Measurements from ENCODE around the gene EIF4A2.

Gene EIF4A2

GRCh38 chr3:186754871-186755270 is 28.5 kb upstream of the EIF4A2 start:
- no peak for FAIRE-seq
- TF ChIP-seq CTCF (IDR thresholded peaks at IDR 0.05; ENCODE audit: insufficient read depth, missing control alignments): no peak

DNA sequence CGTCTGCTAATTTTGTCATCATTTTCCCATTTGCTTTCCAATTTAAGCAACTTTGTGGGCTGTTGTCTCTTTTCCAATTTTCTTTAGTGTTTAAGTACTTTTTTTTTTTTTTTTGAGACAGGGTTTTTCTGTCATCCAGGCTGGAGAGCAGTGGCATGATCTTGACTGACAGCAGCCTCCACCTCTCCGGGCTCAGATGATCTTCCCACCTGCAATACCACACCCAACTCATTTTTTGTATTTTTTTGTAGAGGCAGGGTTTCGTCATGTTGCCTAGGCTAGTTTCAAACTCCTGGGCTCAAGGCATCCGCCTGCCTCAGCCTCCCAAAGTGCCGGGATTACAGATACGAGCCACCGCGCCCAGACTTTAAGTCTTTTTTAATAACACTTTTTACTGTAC is 26.2 kb upstream of the EIF4A2 start:
- FAIRE-seq (no peak), DNase-seq (ENCODE audit: insufficient read length, low spot score) (no peak)
- no peak for TF ChIP-seq CTCF (IDR thresholded peaks at IDR 0.05; ENCODE audit: insufficient read depth, missing control alignments)

More at GRCh38 chr3:186754871-186755270, 28.5 kb upstream of the EIF4A2 start:
- DNase-seq (ENCODE audit: insufficient read length, low spot score): no peak

DNA sequence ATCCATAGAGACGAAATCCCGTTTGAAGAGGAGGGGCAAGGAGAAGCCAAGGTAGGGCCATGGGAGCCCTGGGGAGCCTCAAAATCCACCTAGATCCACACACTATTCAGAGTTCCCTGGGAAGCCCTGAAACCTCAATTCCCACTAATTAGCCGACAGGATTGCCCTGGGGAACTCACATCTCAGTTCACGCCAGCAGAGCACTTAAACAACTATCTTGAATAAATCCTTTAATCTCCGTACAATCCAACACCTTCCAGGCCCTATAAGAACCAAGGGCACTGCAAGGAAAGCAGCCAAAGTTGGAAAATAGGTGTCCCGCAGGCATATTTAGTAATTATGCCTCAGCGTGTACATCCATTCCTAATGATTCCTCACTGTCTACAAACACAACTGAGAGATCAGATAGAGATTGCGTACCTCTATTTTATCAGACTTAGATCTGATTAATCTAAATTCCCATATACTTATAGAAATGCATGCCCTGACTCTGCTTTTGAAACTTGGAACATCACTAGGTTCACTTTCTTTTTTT is 25.6 kb upstream of the EIF4A2 start:
- FAIRE-seq (no peak), DNase-seq (ENCODE audit: insufficient read length, low spot score) (peak; percentile 28)
- no peak for TF ChIP-seq CTCF (IDR thresholded peaks at IDR 0.05; ENCODE audit: insufficient read depth, missing control alignments)

DNA sequence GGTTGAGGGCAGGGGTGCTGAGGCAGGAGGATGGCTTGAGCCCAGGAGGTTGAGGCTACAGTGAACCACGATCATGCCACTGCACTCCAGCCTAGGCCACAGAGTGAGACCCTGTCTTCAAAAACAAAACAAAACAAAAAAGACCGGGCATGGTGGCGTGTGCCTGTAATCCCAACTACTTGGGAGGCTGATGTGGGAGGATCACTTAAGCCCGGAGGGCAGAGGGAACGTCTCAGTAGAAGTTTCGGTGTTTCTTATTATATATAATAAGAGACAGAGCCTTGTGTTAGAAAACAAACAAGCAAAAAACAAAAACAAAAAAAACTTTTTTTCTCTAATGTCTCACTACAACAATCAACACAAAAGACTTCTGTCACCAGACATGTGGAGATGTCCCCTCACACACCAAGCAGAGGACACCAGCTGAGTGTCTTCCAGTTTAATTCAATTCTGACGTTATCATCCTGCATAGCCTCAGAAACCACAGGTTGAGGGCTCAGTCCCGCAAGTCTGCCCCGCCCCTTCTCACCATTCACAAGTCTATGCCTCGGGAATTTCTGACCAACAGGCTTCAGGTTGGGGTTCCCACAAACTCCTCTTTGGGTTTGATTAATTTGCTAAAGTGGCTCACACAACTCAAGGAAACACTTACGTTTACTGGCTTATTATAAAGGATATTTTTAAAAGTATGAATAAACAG is 24.0 kb upstream of the EIF4A2 start:
- DNase-seq (ENCODE audit: insufficient read length, low spot score) (no peak), FAIRE-seq (no peak)
- no peak for TF ChIP-seq CTCF (IDR thresholded peaks at IDR 0.05; ENCODE audit: insufficient read depth, missing control alignments)

DNA sequence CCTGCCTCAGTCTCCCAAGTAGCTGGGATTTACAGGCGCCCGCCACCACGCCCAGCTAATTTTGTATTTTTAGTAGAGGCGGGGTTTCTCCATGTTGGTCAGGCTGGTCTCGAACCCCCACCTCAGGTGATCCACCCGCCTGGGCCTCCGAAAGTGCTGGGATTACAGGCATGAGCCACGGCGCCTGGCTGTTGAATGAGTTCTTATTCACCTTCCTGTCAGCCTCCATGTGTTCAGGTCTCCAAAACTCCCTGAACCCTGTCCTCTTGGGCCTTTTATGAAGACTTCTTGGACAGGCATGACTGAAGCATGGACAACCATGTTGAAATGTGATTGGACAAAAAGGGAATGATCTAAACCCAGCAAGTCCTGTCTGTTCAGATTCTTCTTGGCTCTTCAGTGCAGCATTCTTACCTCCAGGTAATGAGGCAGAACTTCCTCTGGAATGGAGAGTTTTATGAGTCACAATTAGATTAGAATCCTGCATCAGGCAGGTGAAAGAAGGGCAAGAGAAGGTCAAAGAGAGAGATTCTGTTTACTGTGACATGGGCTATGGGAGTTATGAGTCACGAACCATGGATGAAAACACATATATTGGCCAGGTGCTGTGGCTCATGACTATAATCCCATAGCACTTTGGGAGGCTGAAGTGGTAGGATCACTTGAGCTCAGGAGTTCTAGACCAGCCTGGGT is 23.1 kb upstream of the EIF4A2 start:
- no peak for FAIRE-seq
- DNase-seq (ENCODE audit: insufficient read length, low spot score): no peak
- no peak for TF ChIP-seq CTCF (IDR thresholded peaks at IDR 0.05; ENCODE audit: insufficient read depth, missing control alignments)

- FAIRE-seq (no peak), DNase-seq (ENCODE audit: insufficient read length, low spot score) (no peak)
- TF ChIP-seq CTCF (IDR thresholded peaks at IDR 0.05; ENCODE audit: insufficient read depth, missing control alignments): no peak
These were observed 22.4 kb upstream of the EIF4A2 start for GRCh38 chr3:186760897-186761447.
